Prostate gland (tissue), 2 donors: ENCODE data around the gene TMEM165.
A peak's percentile ranks its signal among the peaks of the same experiment; 100 is the strongest.

Source experiments
- CTCF ChIP-seq, 4 experiments: fragments of 200-600 bp in 2 of 4; fragments of 450-650 bp in 2 of 4; sonication (generic) in 2 of 4; IDR thresholded peaks; 1 replicate in 3 of 4; 2 replicates in 1 of 4; pipeline ENCODE4 v1.5.1; 2016 to 2019; ENCODE audit warnings: antibody characterized with exemption in 4 of 4, mild to moderate bottlenecking in 2 of 4, moderate library complexity in 2 of 4
- POLR2A ChIP-seq: fragments of 450-650 bp; IDR thresholded peaks from one replicate; pipeline ENCODE4 v1.6.1; 2016; ENCODE audit warnings: antibody characterized with exemption, mild to moderate bottlenecking
- POLR2AphosphoS5 ChIP-seq: sonication (generic); formaldehyde crosslinking; IDR thresholded peaks from one replicate; pipeline ENCODE4 v1.6.1; 2017; ENCODE audit warnings: antibody characterized with exemption

GRCh38 chr4:55444827-55445226, 49.1 kb downstream of the TMEM165 start:
- TF ChIP-seq CTCF (IDR thresholded peaks at IDR 0.05) (peak in 1 of 4 experiments; percentile 29), POLR2AphosphoS5 (no peak), POLR2A (no peak)
